HCT116 (cell line): ENCODE results near the gene IGFBP1. TPM values are rescaled to one million over a fixed set of nuclear protein-coding genes. Genes with fewer than 3 reads are reported as not detected.
"Not testable (repeated sequence)": the region's sequence is repeated elsewhere in the genome, so short reads cannot be mapped to it uniquely, and the experiment has no call there.

ENCODE experiments used
- ATAC-seq: fragments of 200-7000 bp; cut with Tn5 transposase; 2 replicates; pipeline ENCODE4 v1.9.1; 2020; ENCODE audit warnings: mild to moderate bottlenecking, moderate library complexity
- BruUV-seq: library from RNA; stranded (reverse); fragments of 400-500 nt; replicated peaks from 2 replicates; lab custom pipeline; 2021; lab: Mats Ljungman, UMichigan
- CTCF ChIA-PET: fragments of 300-600 bp; sonication (Branson Sonifier 250); formaldehyde crosslinking; loops from one replicate; lab custom pipeline; 2021; ENCODE audit warnings: antibody characterized with exemption; lab: Charles Lee
- POLR2A ChIA-PET: fragments of 300-600, 350-600 bp; sonication (Branson Sonifier 250); formaldehyde crosslinking; loops from one replicate; lab custom pipeline; 2021; ENCODE audit warnings: antibody characterized with exemption; lab: Charles Lee
- RAD21 ChIA-PET, 2 experiments: fragments of 300-600 bp; sonication (Branson Sonifier 250); formaldehyde crosslinking; loops; one replicate each; lab custom pipeline; 2023; ENCODE audit warnings: low total read pairs in 2 of 2; ENCODE audit not compliant: uncharacterized antibody in 2 of 2, unreplicated experiment in 2 of 2, low non-redundant PET in 1 of 2; lab: Charles Lee
- DNase-seq: peaks from one replicate; pipeline ENCODE4 v3.0.0-alpha.2; 2010; ENCODE audit warnings: low read depth, low spot score
- H2AFZ ChIP-seq: fragments of 200-600 bp; shearing (Covaris generic), sonication (generic); 2 replicates; pipeline ENCODE4 v1.6.1; 2017; ENCODE audit warnings: low read depth, mixed run types, mixed read lengths, antibody characterized with exemption, low read length; ENCODE audit not compliant: poor library complexity, severe bottlenecking
- H3K27ac ChIP-seq: 2 replicates; pipeline ENCODE4 v1.5.1; 2012; ENCODE audit warnings: low read depth, low read length
- H3K27me3 ChIP-seq: fragments of 200-600 bp; sonication (generic); 2 replicates; pipeline ENCODE4 v1.6.1; 2016; ENCODE audit warnings: mixed run types, low read length, mixed read lengths; ENCODE audit not compliant: insufficient read depth
- H3K36me3 ChIP-seq, 2 experiments: fragments of 200-500 bp in 1 of 2; fragments of 200-600 bp in 1 of 2; sonication (Bioruptor generic) in 1 of 2; sonication (generic) in 1 of 2; 2 replicates each; pipeline versions ENCODE4 v1.5.1 to v1.6.1; 2014 to 2016; ENCODE audit warnings: low read length in 2 of 2, inconsistent platforms in 1 of 2, mixed read lengths in 1 of 2, mixed run types in 1 of 2; ENCODE audit not compliant: insufficient read depth in 2 of 2, control insufficient read depth in 1 of 2
- H3K4me1 ChIP-seq, 2 experiments: fragments of 200-600 bp in 1 of 2; sonication (generic) in 1 of 2; 2 replicates each; pipeline versions ENCODE4 v1.5.1 to v1.6.1; 2012 to 2017; ENCODE audit warnings: low read length in 2 of 2, inconsistent platforms in 1 of 2, mild to moderate bottlenecking in 1 of 2, mixed read lengths in 1 of 2, mixed run types in 1 of 2, moderate library complexity in 1 of 2; ENCODE audit not compliant: insufficient read depth in 2 of 2, control insufficient read depth in 1 of 2
- H3K4me2 ChIP-seq: fragments of 200-600 bp; sonication (generic); 2 replicates; pipeline ENCODE4 v1.6.1; 2017; ENCODE audit warnings: mixed run types, low read length, mixed read lengths
- H3K4me3 ChIP-seq, 2 experiments: fragments of 200-600 bp in 1 of 2; sonication (generic) in 1 of 2; replicated peaks in 1 of 2; 2 replicates each; pipeline ENCODE4 v1.5.1; 2011 to 2016; ENCODE audit warnings: low read length in 2 of 2, control low read depth in 1 of 2, low read depth in 1 of 2, mild to moderate bottlenecking in 1 of 2, mixed read lengths in 1 of 2, mixed run types in 1 of 2
- H3K79me2 ChIP-seq: fragments of 200-600 bp; sonication (generic); 2 replicates; pipeline ENCODE4 v1.6.1; 2017; ENCODE audit warnings: mild to moderate bottlenecking, mixed run types, low read length, moderate library complexity, mixed read lengths; ENCODE audit not compliant: insufficient read depth
- H3K9ac ChIP-seq: fragments of 200-600 bp; sonication (generic); 2 replicates; pipeline ENCODE4 v1.6.1; 2016; ENCODE audit warnings: low read length, mixed read lengths
- H3K9me2 ChIP-seq: fragments of 200-600 bp; sonication (generic), shearing (Covaris generic); 2 replicates; pipeline ENCODE4 v1.6.1; 2017; ENCODE audit warnings: mixed run types, mild to moderate bottlenecking, moderate library complexity; ENCODE audit not compliant: insufficient read depth
- H3K9me3 ChIP-seq, 2 experiments: fragments of 200-500 bp in 1 of 2; fragments of 200-600 bp in 1 of 2; sonication (Bioruptor generic) in 1 of 2; sonication (generic) in 1 of 2; 2 replicates each; pipeline ENCODE4 v1.6.1; 2014 to 2017; ENCODE audit warnings: low read length in 2 of 2, mixed read lengths in 2 of 2, inconsistent platforms in 1 of 2, low read depth in 1 of 2, mild to moderate bottlenecking in 1 of 2, mixed run types in 1 of 2, moderate library complexity in 1 of 2; ENCODE audit not compliant: control insufficient read depth in 1 of 2, insufficient read depth in 1 of 2
- H4K20me1 ChIP-seq: fragments of 200-600 bp; sonication (generic), shearing (Covaris generic); 2 replicates; pipeline ENCODE4 v1.6.1; 2017; ENCODE audit warnings: mixed run types, mild to moderate bottlenecking, moderate library complexity; ENCODE audit not compliant: insufficient read depth
- intact Hi-C: fragments of 100-400 bp; cut with micrococcal nuclease; formaldehyde crosslinking; loops from 2 replicates; pipeline ENCODE4 v1.10.0; 2022
- total RNA-seq: library from RNA; stranded (reverse); gene quantifications from one replicate; pipeline ENCODE4 v1.2.1, GENCODE V29; 2021; ENCODE audit not compliant: unreplicated experiment

IGFBP1 gene
- total RNA-seq, 1 experiment from 2014 or later: 0.20 TPM

GRCh38 chr7:45846536-45846935, 41.8 kb upstream of the IGFBP1 start:
- H4K20me1 ChIP-seq, H3K27ac ChIP-seq, H3K4me3 ChIP-seq, H2AFZ ChIP-seq, H3K9me3 ChIP-seq, RAD21 ChIA-PET, H3K27me3 ChIP-seq, POLR2A ChIA-PET, H3K36me3 ChIP-seq, BruUV-seq, H3K4me2 ChIP-seq, H3K79me2 ChIP-seq, H3K9ac ChIP-seq, H3K9me2 ChIP-seq, DNase-seq, ATAC-seq, H3K4me1 ChIP-seq, intact Hi-C loops, CTCF ChIA-PET: not testable (repeated sequence)

DNA sequence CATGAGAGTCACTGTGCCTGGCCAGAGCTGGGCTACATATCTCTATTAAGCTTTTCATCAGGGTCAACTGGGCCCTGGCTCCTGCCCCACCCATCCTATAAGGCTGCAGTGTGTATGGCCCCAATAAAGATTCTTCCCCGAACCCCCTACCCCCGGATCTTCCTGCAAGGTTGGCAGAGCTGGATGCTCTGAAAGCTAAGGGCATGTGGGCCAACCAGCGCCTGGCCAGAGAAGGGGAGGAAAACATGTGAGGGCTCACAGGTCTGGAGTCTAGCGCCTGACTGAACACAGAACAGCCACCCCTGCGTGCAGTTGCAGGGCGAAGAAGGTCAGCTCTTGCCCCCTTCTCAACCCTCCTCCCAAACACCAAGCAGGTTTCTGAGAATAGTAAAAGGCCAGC, 39.6 kb upstream of the IGFBP1 start:
- BruUV-seq, DNase-seq, ATAC-seq, H3K36me3 ChIP-seq, H3K9me2 ChIP-seq, H4K20me1 ChIP-seq, H3K79me2 ChIP-seq, H3K9me3 ChIP-seq, H3K4me2 ChIP-seq, H2AFZ ChIP-seq, H3K4me1 ChIP-seq, H3K27ac ChIP-seq, POLR2A ChIA-PET, H3K9ac ChIP-seq, CTCF ChIA-PET, H3K4me3 ChIP-seq, H3K27me3 ChIP-seq, intact Hi-C loops, RAD21 ChIA-PET: not testable (repeated sequence)

DNA sequence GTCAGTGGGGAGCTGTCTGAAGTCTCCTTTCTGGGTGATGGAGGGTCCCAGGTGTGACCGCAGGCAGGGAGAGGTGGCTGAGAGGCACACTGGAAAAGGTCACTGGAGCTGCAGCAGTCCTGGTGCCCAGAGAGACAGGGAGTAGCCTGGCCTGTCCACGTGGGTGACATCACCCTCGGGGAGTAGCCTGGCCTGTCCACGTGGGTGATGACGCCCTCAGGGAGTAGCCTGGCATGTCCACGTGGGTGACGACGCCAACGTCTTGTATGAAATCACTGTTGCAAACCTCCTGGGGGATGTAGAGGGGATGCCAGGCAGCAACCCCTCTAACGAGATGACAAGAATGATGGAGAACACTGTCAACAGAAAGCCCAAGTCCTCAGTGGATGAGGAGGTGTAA, 35.3 kb upstream of the IGFBP1 start:
- H3K79me2 ChIP-seq, POLR2A ChIA-PET, DNase-seq, H3K27ac ChIP-seq, H3K36me3 ChIP-seq, H3K27me3 ChIP-seq, CTCF ChIA-PET, H3K9me2 ChIP-seq, ATAC-seq, H3K9me3 ChIP-seq, H3K4me3 ChIP-seq, RAD21 ChIA-PET, H4K20me1 ChIP-seq, H3K4me1 ChIP-seq, BruUV-seq, H3K4me2 ChIP-seq, H3K9ac ChIP-seq, H2AFZ ChIP-seq: not testable (repeated sequence)
- intact Hi-C loops: loop anchor here (10.0 kb wide), 1 partner anchor 98 kb away; no protein-coding TSS in a partner anchor

GRCh38 chr7:45853491-45853890, 34.8 kb upstream of the IGFBP1 start:
- H3K27me3 ChIP-seq, H3K9ac ChIP-seq, RAD21 ChIA-PET, POLR2A ChIA-PET, H2AFZ ChIP-seq, H3K4me3 ChIP-seq, ATAC-seq, H3K9me2 ChIP-seq, CTCF ChIA-PET, H3K9me3 ChIP-seq, BruUV-seq, H3K4me2 ChIP-seq, H3K79me2 ChIP-seq, H3K4me1 ChIP-seq, H4K20me1 ChIP-seq, H3K27ac ChIP-seq, DNase-seq, H3K36me3 ChIP-seq: not testable (repeated sequence)
- intact Hi-C loops: loop anchor here (10.0 kb wide), 1 partner anchor 99 kb away; no protein-coding TSS in a partner anchor
